ENCODE measurements around the gene FER. TPM values are rescaled to one million over a fixed set of nuclear protein-coding genes. Genes with fewer than 3 reads are reported as not detected.

Gene FER
- polyA plus RNA-seq, 1 experiment: 19.0 TPM

- ChIA-PET POLR2A (interaction anchor here (0.5 kb wide), 1 partner anchor 160 kb away, joined by 5 read pairs; no protein-coding TSS in a partner anchor), CTCF (interaction anchor here (0.9 kb wide), 1 partner anchor 776 kb away, joined by 3 read pairs; no protein-coding TSS in a partner anchor)
- no peaks in the 10 kb centered on the region for H3K9me3 ChIP-seq (ENCODE audit: control insufficient read depth, insufficient read depth, low read length)
- no peak for TF ChIP-seq CTCF (IDR thresholded peaks at IDR 0.05; ENCODE audit: low read depth, low read length)
- no peak overlapping the region for H3K27ac ChIP-seq (ENCODE audit: low read depth, low read length)
- H3K4me3 ChIP-seq (ENCODE audit: low read depth, low read length): no peak overlapping the region
- DNase-seq (ENCODE audit: low read depth, low spot score): no peak
- H3K27me3 ChIP-seq (ENCODE audit: control insufficient read depth, insufficient read depth, low read length): no peaks in the 10 kb centered on the region
These were observed 177.4 kb downstream of the FER start for GRCh38 chr5:108925073-108925472.

GRCh38 chr5:108930107-108930506 is 182.4 kb downstream of the FER start:
- no peak overlapping the region for H3K4me3 ChIP-seq (ENCODE audit: low read depth, low read length)
- ChIA-PET POLR2A (no interaction called here), CTCF (no interaction called here)
- TF ChIP-seq CTCF (IDR thresholded peaks at IDR 0.05; ENCODE audit: low read depth, low read length): no peak
- no peaks in the 10 kb centered on the region for H3K9me3 ChIP-seq (ENCODE audit: control insufficient read depth, insufficient read depth, low read length)
- no peak overlapping the region for H3K27ac ChIP-seq (ENCODE audit: low read depth, low read length)
- no peaks in the 10 kb centered on the region for H3K27me3 ChIP-seq (ENCODE audit: control insufficient read depth, insufficient read depth, low read length)
- no peak for DNase-seq (ENCODE audit: low read depth, low spot score)

- H3K27ac ChIP-seq (ENCODE audit: low read depth, low read length): no peak overlapping the region
- DNase-seq (ENCODE audit: low read depth, low spot score): peak; percentile 6
- no peak overlapping the region for H3K4me3 ChIP-seq (ENCODE audit: low read depth, low read length)
- CTCF ChIA-PET: no interaction called here
- H3K9me3 ChIP-seq (ENCODE audit: control insufficient read depth, insufficient read depth, low read length): no peaks in the 10 kb centered on the region
- POLR2A ChIA-PET: no interaction called here
- no peak for TF ChIP-seq CTCF (IDR thresholded peaks at IDR 0.05; ENCODE audit: low read depth, low read length)
- H3K27me3 ChIP-seq (ENCODE audit: control insufficient read depth, insufficient read depth, low read length): no peaks in the 10 kb centered on the region
These were observed 187.9 kb downstream of the FER start for GRCh38 chr5:108935611-108936010.

- POLR2A ChIA-PET: no interaction called here
- Histone ChIP-seq H3K4me3 (ENCODE audit: low read depth, low read length) (no peak overlapping the region), H3K27me3 (ENCODE audit: control insufficient read depth, insufficient read depth, low read length) (no peaks in the 10 kb centered on the region), H3K27ac (ENCODE audit: low read depth, low read length) (no peak overlapping the region), H3K9me3 (ENCODE audit: control insufficient read depth, insufficient read depth, low read length) (no peaks in the 10 kb centered on the region)
- DNase-seq (ENCODE audit: low read depth, low spot score): no peak
- no peak for TF ChIP-seq CTCF (IDR thresholded peaks at IDR 0.05; ENCODE audit: low read depth, low read length)
- CTCF ChIA-PET: no interaction called here
These were observed 189.5 kb downstream of the FER start for GRCh38 chr5:108937221-108937620.

DNA sequence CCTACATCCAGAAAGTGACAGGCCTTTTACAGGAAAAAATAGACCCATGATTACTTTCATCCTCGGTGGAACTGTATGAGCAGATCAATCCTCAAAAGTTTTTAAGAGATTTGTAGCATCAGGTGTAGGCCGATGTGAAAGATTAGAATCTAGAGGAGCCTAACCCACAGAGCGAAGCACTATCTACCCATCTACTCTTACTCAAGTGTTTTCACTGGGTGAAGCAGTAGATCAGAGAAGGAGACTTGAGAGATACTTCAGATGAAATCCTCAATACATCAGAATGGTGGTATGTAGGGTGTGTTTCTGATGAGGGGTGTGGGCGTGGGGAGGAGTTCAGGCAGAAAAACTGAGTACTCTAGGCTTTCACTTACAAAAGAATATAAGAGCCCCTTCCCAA is 192.8 kb downstream of the FER start:
- Histone ChIP-seq H3K27me3 (ENCODE audit: control insufficient read depth, insufficient read depth, low read length) (no peaks in the 10 kb centered on the region), H3K9me3 (ENCODE audit: control insufficient read depth, insufficient read depth, low read length) (no peaks in the 10 kb centered on the region), H3K27ac (ENCODE audit: low read depth, low read length) (no peak overlapping the region), H3K4me3 (ENCODE audit: low read depth, low read length) (no peak overlapping the region)
- ChIA-PET CTCF (interaction anchor here (0.6 kb wide), 1 partner anchor 158 kb away, joined by 6 read pairs; no protein-coding TSS in a partner anchor), POLR2A (no interaction called here)
- TF ChIP-seq CTCF (IDR thresholded peaks at IDR 0.05; ENCODE audit: low read depth, low read length): no peak
- DNase-seq (ENCODE audit: low read depth, low spot score): no peak

All from AG04450 (cell line).